ENCODE measurements around the gene GPR4.

GPR4 gene

GRCh38 chr19:45589768-45590167 lies 12.2 kb downstream of the GPR4 start:
- no peak for DNase-seq (ENCODE audit: low spot score)

DNA sequence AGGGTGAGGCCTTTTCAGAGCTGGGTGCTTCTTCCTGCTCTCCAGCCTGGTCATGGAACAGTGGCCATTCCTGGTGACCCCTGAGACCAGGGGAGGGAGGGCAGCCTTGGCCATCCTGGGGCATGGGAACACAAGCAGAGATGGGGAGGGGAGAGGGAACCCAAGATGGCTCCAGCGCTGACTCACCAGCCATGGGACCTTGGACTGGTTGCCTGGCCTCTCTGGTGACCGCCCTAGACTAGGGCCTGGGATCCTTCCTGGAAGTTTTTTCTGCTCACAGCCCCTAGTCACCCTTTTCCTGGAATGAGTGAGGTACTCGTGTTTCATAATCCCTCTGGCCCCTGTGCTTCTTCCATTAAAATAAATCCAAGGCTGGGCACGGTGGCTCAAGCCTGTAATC lies 14.1 kb downstream of the GPR4 start:
- no peak for DNase-seq (ENCODE audit: low spot score)

DNA sequence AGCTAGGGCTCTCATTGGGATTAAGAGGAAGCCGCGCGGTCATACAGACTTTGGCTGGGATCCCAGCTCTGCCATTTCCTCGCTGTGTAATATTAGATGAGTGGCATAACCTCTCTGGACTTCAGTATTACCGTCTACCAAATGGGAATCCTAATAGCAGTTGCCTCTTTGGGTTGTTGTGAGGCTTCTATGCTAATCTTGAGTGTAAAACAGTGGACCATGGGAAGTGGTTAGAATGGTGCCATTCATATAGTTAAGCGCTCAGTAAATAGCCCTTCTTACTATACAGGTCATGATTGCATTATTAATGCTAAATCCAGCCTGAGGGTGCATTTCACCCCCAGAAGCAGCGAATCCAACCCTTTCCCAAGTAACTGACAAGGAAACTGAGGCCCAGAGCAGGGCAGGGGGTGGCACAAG lies 16.8 kb downstream of the GPR4 start:
- DNase-seq (ENCODE audit: low spot score) = no peak

DNA sequence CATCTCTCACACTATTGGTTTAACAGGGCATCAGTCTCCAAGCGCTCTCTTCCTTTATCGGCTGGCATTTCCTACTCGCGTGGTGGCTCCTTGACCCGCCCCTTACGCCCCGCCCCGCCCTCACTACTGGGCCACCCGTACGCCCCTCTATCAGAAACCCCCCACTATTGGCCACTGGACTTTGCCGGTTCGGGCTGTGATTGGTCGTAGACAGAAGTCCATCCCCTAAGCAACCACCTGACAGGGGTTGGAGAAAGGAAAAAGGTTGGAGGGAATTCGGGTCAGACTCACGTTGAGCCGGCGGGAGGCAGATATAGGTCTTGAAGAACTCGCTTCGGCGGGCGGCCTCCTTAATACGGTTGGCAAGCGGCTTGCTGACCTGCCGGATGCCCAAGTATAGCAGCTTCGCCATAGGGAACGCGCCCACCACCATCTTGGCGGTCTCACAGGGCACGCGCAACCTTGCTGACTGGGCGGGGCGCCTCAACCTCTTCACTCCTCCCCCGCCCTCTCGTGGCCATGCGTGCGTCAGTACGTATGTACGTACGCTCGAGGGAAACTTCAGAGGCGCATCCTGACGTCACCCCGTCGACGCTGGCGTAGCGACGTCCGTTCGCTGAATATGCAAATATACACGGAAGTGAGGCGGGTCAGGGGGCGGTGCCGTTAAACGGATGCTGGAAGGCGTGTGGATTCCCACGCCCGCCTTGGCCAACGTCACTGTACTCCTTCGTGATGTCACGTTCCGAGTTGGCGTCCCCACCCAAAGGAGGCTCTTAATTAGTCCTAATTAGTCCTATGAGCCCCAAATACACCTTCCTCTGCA lies 17.5 kb downstream of the GPR4 start, which contains the start of gene OPA3:
OPA3 (minus strand) TSS at position 471 of the 826 bp plus-strand sequence; CDS start at position 433, 38 bp downstream.
- DNase-seq (ENCODE audit: low spot score) = peak; percentile 99

- no peak for DNase-seq (ENCODE audit: low spot score)
Observed at GRCh38 chr19:45581576-45581975, 20.4 kb downstream of the GPR4 start.

DNA sequence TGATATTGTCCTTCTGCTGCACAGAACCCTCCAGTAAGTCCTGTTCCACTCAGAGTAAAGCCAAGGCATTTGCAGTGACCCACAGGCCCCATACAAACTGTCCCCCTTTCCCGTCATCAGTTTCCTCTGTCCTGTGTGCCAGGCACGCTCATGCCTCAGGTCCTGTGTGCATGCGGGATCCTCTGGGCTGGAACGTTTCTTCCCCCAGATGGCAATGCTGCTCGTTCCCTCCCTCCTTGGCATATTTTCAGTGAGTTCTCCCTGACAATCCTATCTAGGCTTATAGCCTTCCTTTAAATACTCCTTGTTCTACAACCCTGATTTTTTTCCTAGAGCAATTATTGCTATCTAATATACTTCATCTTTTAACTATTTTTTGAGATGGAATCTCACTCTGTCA lies 23.2 kb downstream of the GPR4 start:
- DNase-seq (ENCODE audit: low spot score) = no peak

DNA sequence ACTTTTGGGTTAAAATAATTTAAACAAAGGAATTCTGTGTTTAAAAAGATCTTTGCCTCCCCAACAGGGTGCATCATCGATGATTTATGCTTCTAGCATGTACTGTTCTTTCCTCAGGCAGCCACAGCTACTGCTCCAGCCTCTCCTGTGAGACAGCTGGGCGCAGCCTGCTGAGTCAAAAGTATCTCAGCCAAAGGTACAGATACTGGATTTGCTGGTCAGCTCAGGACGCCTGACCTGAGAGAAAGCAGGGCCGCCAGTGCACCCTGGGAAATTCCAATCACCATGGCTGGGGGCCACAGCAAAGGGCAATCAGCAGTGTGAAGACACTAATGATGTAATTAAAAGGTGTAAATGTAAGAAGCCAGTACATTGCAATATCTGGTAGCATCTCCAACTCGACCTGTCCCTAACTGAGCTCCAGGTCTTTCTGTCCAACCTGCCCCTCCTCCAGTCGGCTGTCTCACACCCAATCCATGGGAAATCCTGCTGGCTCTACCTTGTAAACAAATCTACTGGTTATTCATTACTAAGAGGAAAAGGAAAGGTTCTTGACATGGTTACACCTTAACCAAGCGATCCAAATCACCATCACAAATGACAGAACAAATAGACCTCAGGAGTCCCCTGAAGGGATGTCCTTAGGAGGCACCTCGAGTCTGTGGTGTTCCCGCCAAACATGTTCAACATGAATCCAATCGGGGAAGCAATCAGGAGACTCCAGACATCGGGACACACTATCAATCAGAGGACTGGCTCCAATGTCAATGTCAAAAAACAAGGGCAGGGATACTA lies 24.7 kb downstream of the GPR4 start:
- peak; percentile 88 for DNase-seq (ENCODE audit: low spot score)

- DNase-seq (ENCODE audit: low spot score) = no peak
Observed at GRCh38 chr19:45576682-45577081, 25.3 kb downstream of the GPR4 start.

GRCh38 chr19:45575216-45575615 lies 26.8 kb downstream of the GPR4 start:
- no peak for DNase-seq (ENCODE audit: low spot score)

GRCh38 chr19:45574526-45574925 lies 27.5 kb downstream of the GPR4 start:
- no peak for DNase-seq (ENCODE audit: low spot score)

- no peak for DNase-seq (ENCODE audit: low spot score)
Observed at GRCh38 chr19:45571457-45572220, 30.4 kb downstream of the GPR4 start.

GRCh38 chr19:45569619-45570421 lies 32.2 kb downstream of the GPR4 start:
- peak; percentile 36 for DNase-seq (ENCODE audit: low spot score)

DNA sequence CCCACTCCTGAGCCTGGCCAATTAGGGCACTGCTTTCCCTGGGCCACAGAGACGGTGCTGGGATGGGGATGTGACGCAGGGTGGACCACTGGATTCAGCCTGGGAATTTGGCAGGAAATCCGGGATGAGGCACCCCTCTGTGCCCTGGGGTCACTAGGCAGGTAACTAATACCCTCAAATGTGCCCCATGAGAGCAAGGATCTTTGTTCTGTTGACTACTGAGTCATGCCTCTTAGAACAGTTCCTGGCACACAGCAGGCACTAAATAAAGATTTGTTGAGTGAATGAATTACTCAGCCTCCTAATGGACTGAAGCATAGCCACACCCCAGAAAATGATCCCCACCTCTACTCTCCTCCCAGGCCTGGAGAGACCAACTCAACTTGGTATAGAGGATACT lies 33.3 kb downstream of the GPR4 start:
- no peak for DNase-seq (ENCODE audit: low spot score)

- DNase-seq (ENCODE audit: low spot score) = no peak
Observed at GRCh38 chr19:45567609-45568008, 34.4 kb downstream of the GPR4 start.

DNA sequence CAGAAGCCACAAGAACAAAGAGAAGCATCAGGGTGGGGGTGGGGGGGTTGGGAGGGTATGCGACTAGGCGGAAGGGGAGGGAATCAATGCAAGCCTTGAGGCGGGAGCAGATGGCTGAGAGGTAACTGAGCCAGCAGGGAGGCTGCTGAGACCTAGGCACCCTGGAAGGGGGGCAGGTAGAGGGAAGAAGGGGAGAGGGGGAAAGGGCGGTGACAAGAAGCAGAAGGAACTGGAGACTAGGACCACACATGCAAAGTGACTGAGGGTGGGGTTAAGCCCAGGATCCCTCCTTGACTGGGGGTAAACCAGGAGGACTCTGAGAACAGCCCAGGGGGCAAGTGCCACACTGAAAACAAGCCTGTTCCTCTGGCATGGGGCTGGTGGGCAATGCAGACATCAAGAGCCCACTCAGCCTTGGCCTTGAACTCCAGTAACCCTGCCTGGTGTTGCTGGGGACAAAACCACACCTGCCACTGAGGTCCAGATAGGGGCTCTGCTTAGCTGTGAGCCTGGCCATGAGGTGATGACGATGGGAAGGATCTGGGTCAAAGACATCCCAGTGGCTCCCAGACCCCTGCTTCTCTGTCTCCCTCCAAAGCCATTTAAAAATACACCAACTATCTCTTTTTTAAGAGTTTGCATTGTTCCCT lies 37.8 kb downstream of the GPR4 start:
- DNase-seq (ENCODE audit: low spot score) = no peak

GRCh38 chr19:45560686-45561085 lies 41.3 kb downstream of the GPR4 start:
- DNase-seq (ENCODE audit: low spot score) = no peak

DNA sequence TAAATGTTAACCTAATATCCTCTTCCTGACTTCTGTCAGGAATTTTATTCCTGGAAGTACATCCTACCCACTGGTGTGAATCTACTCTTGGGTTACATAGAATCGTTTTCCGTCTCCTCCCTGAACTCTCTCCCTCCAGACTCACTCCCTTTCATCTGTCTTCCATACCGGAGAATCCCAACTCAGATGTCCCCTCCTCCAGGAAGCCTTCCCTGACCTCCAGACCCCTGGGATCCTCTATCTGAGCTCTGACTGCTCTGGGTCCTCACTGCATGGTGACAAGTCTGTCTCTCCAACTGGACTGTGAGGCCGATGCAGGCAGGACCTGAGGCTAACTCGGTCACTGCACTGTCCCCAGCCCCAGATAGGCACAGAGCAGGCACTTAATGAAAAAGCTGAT lies 42.0 kb downstream of the GPR4 start:
- DNase-seq (ENCODE audit: low spot score) = no peak

DNA sequence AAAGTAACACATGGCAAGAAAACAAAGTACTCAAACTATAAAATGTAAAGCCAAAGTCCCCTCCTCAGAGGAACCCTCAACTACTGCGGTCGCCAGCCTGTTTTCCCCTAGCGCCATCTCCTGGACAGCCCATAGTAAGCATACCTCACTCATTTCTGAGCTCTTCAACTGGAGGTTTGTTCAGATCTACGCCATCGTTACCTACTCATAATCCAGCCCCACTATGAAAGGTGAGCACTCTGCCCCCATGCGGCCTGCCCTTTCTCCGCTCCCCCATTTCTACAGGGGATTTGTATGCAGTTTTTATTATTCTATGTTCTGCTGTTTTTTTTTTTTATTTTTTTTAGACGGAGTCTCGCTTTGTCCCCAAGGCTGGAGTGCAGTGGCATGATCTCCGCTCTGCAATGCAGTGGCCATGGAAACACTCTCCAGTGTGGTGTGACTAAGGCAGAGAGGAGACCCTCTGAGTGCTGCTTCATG lies 43.6 kb downstream of the GPR4 start:
- DNase-seq (ENCODE audit: low spot score) = peak; percentile 50

DNA sequence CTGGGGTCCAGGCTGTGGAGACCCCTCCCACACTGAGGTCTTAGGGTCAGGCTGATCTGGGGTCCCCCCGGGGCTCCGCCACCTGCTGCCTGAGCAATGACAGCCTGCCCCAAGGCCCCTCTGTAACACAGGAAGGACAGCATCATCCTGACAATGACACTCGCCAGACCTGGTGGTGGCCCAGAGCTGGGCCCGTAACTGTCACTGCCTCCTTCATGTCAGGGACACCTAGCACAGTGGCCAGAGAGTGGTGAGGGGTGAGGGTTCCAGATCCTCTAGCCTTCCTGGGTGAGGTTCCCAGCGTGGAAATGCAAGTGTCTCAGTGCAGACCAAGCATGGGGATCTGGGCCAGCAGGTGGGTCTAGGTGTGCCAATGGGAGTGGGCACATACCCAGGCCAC lies 45.2 kb downstream of the GPR4 start:
- DNase-seq (ENCODE audit: low spot score) = no peak

DNA sequence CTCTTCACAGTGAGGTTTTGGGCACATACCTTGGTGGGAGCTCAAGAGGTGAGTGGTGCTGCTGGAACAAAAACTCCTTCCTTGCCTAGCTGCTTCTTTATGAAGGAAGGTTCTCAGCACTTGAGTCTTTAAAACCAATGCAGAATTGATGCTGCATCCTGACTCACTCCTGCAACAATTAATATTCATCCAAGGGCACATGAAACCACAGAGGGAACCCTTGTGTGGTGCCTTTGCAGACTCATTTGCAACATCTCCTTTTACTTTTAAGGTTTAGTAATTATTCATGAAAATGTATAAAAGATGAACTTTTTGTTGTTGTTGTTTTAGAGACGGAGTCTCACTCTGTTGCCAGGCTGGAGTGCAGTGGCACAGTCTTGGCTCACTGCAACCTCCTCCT lies 47.5 kb downstream of the GPR4 start:
- no peak for DNase-seq (ENCODE audit: low spot score)

GRCh38 chr19:45553464-45553863 lies 48.5 kb downstream of the GPR4 start:
- no peak for DNase-seq (ENCODE audit: low spot score)
